Mesothelial cell of epicardium (in vitro differentiated cells): ENCODE results near the gene MFAP2. TPM values are rescaled to one million over a fixed set of nuclear protein-coding genes. Genes with fewer than 3 reads are reported as not detected.

Experiments
- DNase-seq, 2 experiments: peaks; one replicate each; pipeline ENCODE4 v3.0.0; 2021; ENCODE audit warnings: low spot score in 2 of 2; ENCODE audit not compliant: unreplicated experiment in 2 of 2
- H3K27ac Mint-ChIP-seq: 2 replicates; pipeline ENCODE4 v1.8.0; 2021; ENCODE audit warnings: mixed read lengths
- H3K27me3 Mint-ChIP-seq: 2 replicates; pipeline ENCODE4 v1.8.0; 2021; ENCODE audit warnings: low read depth, mixed read lengths
- H3K36me3 Mint-ChIP-seq: 2 replicates; pipeline ENCODE4 v1.8.0; 2021; ENCODE audit warnings: mixed read lengths
- H3K4me1 Mint-ChIP-seq: 2 replicates; pipeline ENCODE4 v1.8.0; 2021; ENCODE audit warnings: mixed read lengths
- H3K4me3 Mint-ChIP-seq: 2 replicates; pipeline ENCODE4 v1.8.0; 2021; ENCODE audit warnings: mild to moderate bottlenecking, moderate library complexity, mixed read lengths
- H3K9me3 Mint-ChIP-seq: 2 replicates; pipeline ENCODE4 v1.8.0; 2021; ENCODE audit warnings: mixed read lengths
- CTCF ChIP-seq: fragments of 200-600 bp; sonication (generic); IDR thresholded peaks from one replicate; pipeline ENCODE4 v1.5.0; 2021; ENCODE audit warnings: antibody characterized with exemption; ENCODE audit not compliant: unreplicated experiment
- total RNA-seq: library from RNA; stranded (reverse); gene quantifications from 3 replicates; pipeline ENCODE4 v1.2.1, GENCODE V29; 2021

MFAP2 gene
- total RNA-seq, 1 donor from 2014 or later: 445 TPM

- no peaks in the 10 kb centered on the region for H3K27me3 Mint-ChIP-seq
- peak; percentile 72 to 83 for DNase-seq
- TF ChIP-seq CTCF: no peak
- H3K27ac Mint-ChIP-seq: peak within 1 kb of the TSS; percentile 81
- no peaks in the 10 kb centered on the region for H3K9me3 Mint-ChIP-seq
- H3K4me1 Mint-ChIP-seq: peaks cover 33% of the 10 kb centered on the region
- H3K36me3 Mint-ChIP-seq: peaks cover 2% of the 10 kb centered on the region
- peak within 1 kb of the TSS; percentile 83 for H3K4me3 Mint-ChIP-seq
These were observed 31.3 kb upstream of the MFAP2 start, which contains the start of gene ATP13A2 for GRCh38 chr1:17011439-17012307. TSS of gene ATP13A2 (minus strand) at chr1:17011928. CDS start at chr1:17011738, 190 bp downstream.

- TF ChIP-seq CTCF: no peak
- Mint-ChIP-seq H3K4me1 (peaks cover 29% of the 10 kb centered on the region), H3K27me3 (no peaks in the 10 kb centered on the region), H3K4me3 (peak overlapping the region; percentile 74), H3K27ac (no peak overlapping the region), H3K9me3 (no peaks in the 10 kb centered on the region), H3K36me3 (no peaks in the 10 kb centered on the region)
- no peak for DNase-seq
These were observed 30.6 kb upstream of the MFAP2 start for GRCh38 chr1:17011092-17011438.

- Mint-ChIP-seq H3K27me3 (no peaks in the 10 kb centered on the region), H3K36me3 (no peaks in the 10 kb centered on the region), H3K4me3 (peak overlapping the region; percentile 8), H3K9me3 (no peaks in the 10 kb centered on the region), H3K4me1 (peaks cover 25% of the 10 kb centered on the region), H3K27ac (no peak overlapping the region)
- DNase-seq: no peak
- no peak for TF ChIP-seq CTCF
These were observed 29.3 kb upstream of the MFAP2 start for GRCh38 chr1:17009706-17010105.

GRCh38 chr1:17008208-17008855 is 27.9 kb upstream of the MFAP2 start:
- Mint-ChIP-seq H3K36me3 (peaks cover 8% of the 10 kb centered on the region), H3K9me3 (no peaks in the 10 kb centered on the region)

GRCh38 chr1:17007121-17007520 is 26.7 kb upstream of the MFAP2 start:
- no peak for TF ChIP-seq CTCF
- Mint-ChIP-seq H3K4me3 (no peak overlapping the region), H3K27ac (no peak overlapping the region), H3K4me1 (peaks cover 14% of the 10 kb centered on the region), H3K9me3 (no peaks in the 10 kb centered on the region), H3K27me3 (no peaks in the 10 kb centered on the region), H3K36me3 (peaks cover 13% of the 10 kb centered on the region)
- no peak for DNase-seq

More at GRCh38 chr1:17008208-17008855, 27.9 kb upstream of the MFAP2 start:
- Mint-ChIP-seq H3K27ac (no peak overlapping the region), H3K4me3 (no peak overlapping the region), H3K4me1 (peaks cover 23% of the 10 kb centered on the region), H3K27me3 (no peaks in the 10 kb centered on the region)
- TF ChIP-seq CTCF: no peak
- DNase-seq: no peak
